ENCODE measurements around the gene SPR.

DNA sequence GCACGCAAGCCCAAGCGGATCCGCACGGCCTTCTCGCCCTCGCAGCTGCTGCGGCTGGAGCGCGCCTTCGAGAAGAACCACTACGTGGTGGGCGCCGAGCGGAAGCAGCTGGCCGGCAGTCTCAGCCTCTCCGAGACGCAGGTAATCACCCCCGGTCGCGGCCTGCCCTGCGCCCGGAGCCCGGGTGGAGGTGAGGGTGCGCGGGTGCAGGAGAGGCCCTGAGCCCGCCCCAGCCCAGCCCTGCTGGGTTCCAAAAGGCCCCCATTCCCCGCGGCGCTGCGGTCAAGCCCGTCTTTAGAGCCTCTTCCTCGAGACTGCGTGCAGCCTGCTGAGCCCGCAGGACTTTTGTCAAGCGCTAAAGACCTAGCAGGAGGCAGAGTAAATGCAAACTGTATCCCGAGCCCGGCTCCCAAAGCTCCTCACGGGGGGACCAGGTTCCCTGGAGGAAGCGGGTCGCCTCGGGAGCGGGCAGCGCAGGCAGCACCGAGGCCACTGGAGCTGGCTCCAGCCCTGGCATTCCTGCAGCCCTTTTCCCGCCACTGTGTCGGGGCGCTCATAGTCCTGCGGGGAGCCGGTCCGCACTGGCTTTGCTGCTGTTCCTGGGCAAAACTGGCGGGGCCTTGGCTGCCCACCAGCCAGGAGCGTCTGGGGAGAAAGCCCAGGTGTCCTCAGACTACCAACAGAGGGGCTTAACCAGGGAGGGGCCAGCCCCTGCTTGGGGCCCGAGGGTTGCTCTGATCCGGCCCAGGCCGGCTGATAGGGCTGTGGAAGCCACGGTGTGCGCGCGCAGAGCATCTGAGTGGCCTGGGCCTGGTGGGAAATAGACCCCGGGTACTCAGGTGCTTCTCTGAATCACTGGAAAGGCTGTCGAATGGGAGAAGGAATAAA, 37.4 kb downstream of the SPR start:
- TF ChIP-seq, protein P1, sequence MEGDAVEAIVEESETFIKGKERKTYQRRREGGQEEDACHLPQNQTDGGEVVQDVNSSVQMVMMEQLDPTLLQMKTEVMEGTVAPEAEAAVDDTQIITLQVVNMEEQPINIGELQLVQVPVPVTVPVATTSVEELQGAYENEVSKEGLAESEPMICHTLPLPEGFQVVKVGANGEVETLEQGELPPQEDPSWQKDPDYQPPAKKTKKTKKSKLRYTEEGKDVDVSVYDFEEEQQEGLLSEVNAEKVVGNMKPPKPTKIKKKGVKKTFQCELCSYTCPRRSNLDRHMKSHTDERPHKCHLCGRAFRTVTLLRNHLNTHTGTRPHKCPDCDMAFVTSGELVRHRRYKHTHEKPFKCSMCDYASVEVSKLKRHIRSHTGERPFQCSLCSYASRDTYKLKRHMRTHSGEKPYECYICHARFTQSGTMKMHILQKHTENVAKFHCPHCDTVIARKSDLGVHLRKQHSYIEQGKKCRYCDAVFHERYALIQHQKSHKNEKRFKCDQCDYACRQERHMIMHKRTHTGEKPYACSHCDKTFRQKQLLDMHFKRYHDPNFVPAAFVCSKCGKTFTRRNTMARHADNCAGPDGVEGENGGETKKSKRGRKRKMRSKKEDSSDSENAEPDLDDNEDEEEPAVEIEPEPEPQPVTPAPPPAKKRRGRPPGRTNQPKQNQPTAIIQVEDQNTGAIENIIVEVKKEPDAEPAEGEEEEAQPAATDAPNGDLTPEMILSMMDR (IDR thresholded peaks at IDR 0.05; ENCODE audit: extremely low read depth in 1 of 2, insufficient read depth in 1 of 2, low read depth in 1 of 2, low read length in 2 of 2) = no peak
- peak; percentile 91 for TF ChIP-seq EZH2 (IDR thresholded peaks at IDR 0.05; ENCODE audit: borderline replicate concordance, low read depth, low read length, severe bottlenecking)
- no peak for TF ChIP-seq POLR2A (IDR thresholded peaks at IDR 0.05; ENCODE audit: low read depth, low read length)
- TF ChIP-seq POLR2AphosphoS5 (IDR thresholded peaks at IDR 0.05; ENCODE audit: insufficient read depth, low read depth, low read length) = no peak
- TF ChIP-seq, protein P2, sequence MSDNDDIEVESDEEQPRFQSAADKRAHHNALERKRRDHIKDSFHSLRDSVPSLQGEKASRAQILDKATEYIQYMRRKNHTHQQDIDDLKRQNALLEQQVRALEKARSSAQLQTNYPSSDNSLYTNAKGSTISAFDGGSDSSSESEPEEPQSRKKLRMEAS (IDR thresholded peaks at IDR 0.05; ENCODE audit: insufficient read depth, insufficient read length) = no peak
- TF ChIP-seq MYC (IDR thresholded peaks at IDR 0.05; ENCODE audit: low read depth, low read length) = no peak
- TF ChIP-seq JUN (IDR thresholded peaks at IDR 0.05; ENCODE audit: borderline replicate concordance, insufficient read depth, insufficient read length, low read depth) = no peak
- no peak for TF ChIP-seq FOS (IDR thresholded peaks at IDR 0.05; ENCODE audit: borderline replicate concordance, insufficient read depth, low read length)
